MM.1S (cell line): ENCODE measurements around the gene PIGP.

Source experiments
- CTCF ChIP-seq: fragments of 300-600 bp; sonication (generic); IDR thresholded peaks from 2 replicates; pipeline ENCODE4 v1.5.1; 2016; ENCODE audit warnings: antibody characterized with exemption, low read length, mixed read lengths
- EZH2 ChIP-seq: fragments of 300-600 bp; sonication (generic); optimal IDR thresholded peaks from 2 replicates; pipeline ENCODE3; 2017; ENCODE audit warnings: low read depth, mild to moderate bottlenecking, antibody characterized with exemption, low read length, mixed read lengths
- EZH2phosphoT487 ChIP-seq: fragments of 300-600 bp; sonication (generic); IDR thresholded peaks from 2 replicates; pipeline ENCODE4 v1.6.1; 2018; ENCODE audit warnings: antibody characterized with exemption, low read length

- TF ChIP-seq CTCF (no peak), EZH2 (no peak), EZH2phosphoT487 (no peak)
These were observed 27.4 kb upstream of the PIGP start for GRCh38 chr21:37100316-37100715.
